Testis (tissue), 3 donors: ENCODE results near the gene U2AF2. TPM values are rescaled to one million over a fixed set of nuclear protein-coding genes. Genes with fewer than 3 reads are reported as not detected.

Experiments
- DNase-seq: peaks from one replicate; pipeline ENCODE4 v3.0.0-alpha.2; 2019
- H3K27ac ChIP-seq, 2 donors: fragments of 200-600 bp; sonication (generic); one replicate each; pipeline ENCODE4 v1.5.1; 2019
- H3K27me3 ChIP-seq: fragments of 200-600 bp; sonication (generic); one replicate; pipeline ENCODE4 v1.5.1; 2019
- H3K36me3 ChIP-seq: fragments of 200-600 bp; sonication (generic); one replicate; pipeline ENCODE4 v1.5.1; 2017; ENCODE audit warnings: low read depth; ENCODE audit errors: missing control alignments
- H3K4me1 ChIP-seq: fragments of 200-600 bp; sonication (generic); one replicate; pipeline ENCODE4 v1.5.1; 2019
- H3K4me3 ChIP-seq, 2 donors: fragments of 200-600 bp; sonication (generic); one replicate each; pipeline ENCODE4 v1.5.1; 2017 to 2019
- H3K9me3 ChIP-seq: fragments of 200-600 bp; sonication (generic); one replicate; pipeline ENCODE4 v1.5.1; 2017
- POLR2A ChIP-seq: fragments of 450-650 bp; IDR thresholded peaks from one replicate; pipeline ENCODE4 v1.6.1; 2017; ENCODE audit warnings: antibody characterized with exemption, mild to moderate bottlenecking, moderate library complexity
- WGBS, 2 donors: methylation state at CpG; one replicate each; pipeline ENCODE4 v1.1.5; 2018; 5-methylcytosine and 5-hydroxymethylcytosine counted together
- intact Hi-C: fragments of 100-400 bp; cut with DNase I; formaldehyde crosslinking; loops from one replicate; pipeline ENCODE4 v1.15.1; 2023; ENCODE audit warnings: low total_unique reads
- polyA plus RNA-seq: library from polyadenylated mRNA; stranded (reverse); fragments of 350-450 nt; fragmentation: Illumina TruSeq; extraction: RNeasy Lipid Tissue Mini Kit (QIAGEN cat#74804); gene quantifications from one replicate; pipeline ENCODE4 v1.2.3, GENCODE V29; 2014; ENCODE audit warnings: low read depth, low replicate concordance; ENCODE audit not compliant: insufficient read depth
- total RNA-seq, 2 donors: library from RNA; depleted of rRNA; stranded (reverse); fragments of >200 nt; gene quantifications; one replicate each; pipeline ENCODE4 v1.2.3, GENCODE V29; 2016
- TF ChIP-seq, protein P1 (sequence below), 3 experiments: fragments of 450-650 bp in 2 of 3; fragments of 200-600 bp in 1 of 3; sonication (generic) in 1 of 3; IDR thresholded peaks; one replicate each; pipeline ENCODE4 v1.5.1; 2016 to 2019; ENCODE audit warnings: antibody characterized with exemption in 3 of 3, mild to moderate bottlenecking in 2 of 3, moderate library complexity in 1 of 3

U2AF2 gene
- total and polyA plus RNA-seq, 3 donors from 2014 or later, result 163 to 281 (median 264) TPM

DNA sequence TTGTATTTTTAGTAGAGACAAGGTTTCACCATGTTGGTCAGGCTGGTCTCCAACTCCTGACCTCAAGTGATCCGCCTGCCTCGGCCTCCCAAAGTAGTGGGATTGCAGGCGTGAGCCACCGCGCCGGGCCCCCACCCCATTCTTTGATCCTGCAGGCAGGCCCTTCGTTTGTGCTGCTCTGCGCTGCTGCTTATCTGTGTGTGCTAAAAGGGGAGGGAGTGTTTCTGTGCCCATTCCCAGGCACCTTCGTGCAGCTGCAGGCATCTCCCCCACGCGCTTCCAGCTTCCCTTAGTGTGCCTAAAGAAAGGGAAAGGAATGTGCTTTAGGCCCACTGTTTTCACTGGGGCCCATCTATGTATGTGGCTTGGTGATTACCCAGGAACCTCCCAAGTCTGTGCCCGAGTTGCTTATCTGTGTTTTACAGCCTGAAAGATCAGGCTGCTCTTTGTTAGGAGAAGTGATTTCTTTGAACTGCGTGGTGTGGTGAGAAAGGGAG is 47.3 kb downstream of the U2AF2 start:
- 34 to 57% methylated on average over 4 to 13 of the region's 13 CpGs for WGBS, 2 donors
- Histone ChIP-seq H3K4me1 (peaks cover 32% of the 10 kb centered on the region), H3K27me3 (no peaks in the 10 kb centered on the region), H3K36me3 (no peaks in the 10 kb centered on the region), H3K4me3 (no peak overlapping the region), H3K9me3 (no peaks in the 10 kb centered on the region), H3K27ac (no peak overlapping the region)
- intact Hi-C loops, result no loop called here
- DNase-seq, result peak; percentile 85
- TF ChIP-seq, protein P1, sequence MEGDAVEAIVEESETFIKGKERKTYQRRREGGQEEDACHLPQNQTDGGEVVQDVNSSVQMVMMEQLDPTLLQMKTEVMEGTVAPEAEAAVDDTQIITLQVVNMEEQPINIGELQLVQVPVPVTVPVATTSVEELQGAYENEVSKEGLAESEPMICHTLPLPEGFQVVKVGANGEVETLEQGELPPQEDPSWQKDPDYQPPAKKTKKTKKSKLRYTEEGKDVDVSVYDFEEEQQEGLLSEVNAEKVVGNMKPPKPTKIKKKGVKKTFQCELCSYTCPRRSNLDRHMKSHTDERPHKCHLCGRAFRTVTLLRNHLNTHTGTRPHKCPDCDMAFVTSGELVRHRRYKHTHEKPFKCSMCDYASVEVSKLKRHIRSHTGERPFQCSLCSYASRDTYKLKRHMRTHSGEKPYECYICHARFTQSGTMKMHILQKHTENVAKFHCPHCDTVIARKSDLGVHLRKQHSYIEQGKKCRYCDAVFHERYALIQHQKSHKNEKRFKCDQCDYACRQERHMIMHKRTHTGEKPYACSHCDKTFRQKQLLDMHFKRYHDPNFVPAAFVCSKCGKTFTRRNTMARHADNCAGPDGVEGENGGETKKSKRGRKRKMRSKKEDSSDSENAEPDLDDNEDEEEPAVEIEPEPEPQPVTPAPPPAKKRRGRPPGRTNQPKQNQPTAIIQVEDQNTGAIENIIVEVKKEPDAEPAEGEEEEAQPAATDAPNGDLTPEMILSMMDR (IDR thresholded peaks at IDR 0.05), result no peak
- no peak for TF ChIP-seq POLR2A

DNA sequence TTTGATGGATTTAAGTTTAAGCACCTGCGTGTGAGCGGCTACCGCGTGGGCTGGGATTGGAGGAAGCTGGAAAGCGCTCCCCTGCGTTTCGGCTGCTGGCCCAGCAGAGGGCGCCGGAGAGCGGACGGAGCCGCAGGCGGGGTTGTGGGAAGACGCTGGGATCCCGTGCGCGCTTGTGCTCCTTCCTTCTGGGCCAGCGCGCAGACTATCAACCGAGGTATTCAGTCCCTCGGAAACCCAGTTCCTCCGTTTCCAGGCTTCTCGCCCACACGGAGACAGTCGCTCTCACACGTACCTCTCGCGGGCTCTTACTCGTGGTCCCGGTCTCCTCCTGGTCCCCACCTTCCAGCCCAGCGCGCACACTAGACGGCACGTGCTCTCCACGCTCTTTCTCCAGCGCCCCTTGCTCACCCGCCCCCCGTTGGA is 49.0 kb downstream of the U2AF2 start:
- intact Hi-C loops, result no loop called here
- peak; percentile 84 for DNase-seq
- no peaks in the 10 kb centered on the region for H3K27me3 ChIP-seq
- H3K9me3 ChIP-seq, result no peaks in the 10 kb centered on the region
- TF ChIP-seq POLR2A, result no peak
- TF ChIP-seq, protein P1 (IDR thresholded peaks at IDR 0.05), result peak; percentile 30 to 89 (median 75)
- peaks cover 32% of the 10 kb centered on the region for H3K4me1 ChIP-seq
- H3K4me3 ChIP-seq, result no peak overlapping the region
- H3K36me3 ChIP-seq, result no peaks in the 10 kb centered on the region
- 31 to 37% methylated on average over 28 to 38 of the region's 38 CpGs for WGBS, 2 donors
- peak overlapping the region; percentile 58 to 59 for H3K27ac ChIP-seq

DNA sequence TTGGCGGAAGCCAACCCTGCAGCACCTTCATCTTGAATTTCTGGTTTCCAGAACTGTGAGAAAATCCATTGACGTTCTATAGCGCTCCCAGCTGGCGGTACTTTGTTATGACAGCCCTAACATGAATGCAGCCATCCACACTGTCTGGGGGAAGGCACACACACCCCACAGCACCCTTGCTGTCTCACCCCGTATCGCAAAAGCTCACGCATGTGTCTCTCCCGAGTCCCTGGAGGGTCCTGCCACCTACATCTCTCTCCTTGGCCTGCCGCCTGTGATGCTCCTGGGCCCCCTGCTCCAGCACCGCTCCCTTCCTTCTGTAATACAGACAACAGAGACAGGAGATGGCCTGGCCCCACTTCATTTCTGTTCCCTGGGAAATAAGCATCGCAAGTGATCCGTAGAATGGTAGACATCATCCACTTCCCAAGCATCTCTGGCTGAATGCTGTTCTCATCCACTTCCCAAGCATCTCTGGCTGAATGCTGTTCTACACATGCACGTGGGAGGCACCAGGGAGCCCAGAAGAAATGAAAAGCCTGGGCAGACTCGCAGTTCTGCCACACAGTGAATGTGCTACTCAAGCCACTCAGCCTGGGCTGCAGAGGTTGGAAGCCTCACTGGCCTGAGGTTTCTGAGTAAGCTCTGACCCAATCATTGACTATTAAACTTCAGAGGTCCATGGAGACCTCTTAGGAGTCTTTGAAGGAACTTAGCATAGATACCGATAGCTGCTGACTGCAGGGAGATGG is 49.8 kb downstream of the U2AF2 start:
- Histone ChIP-seq H3K9me3 (no peaks in the 10 kb centered on the region), H3K4me3 (no peak overlapping the region), H3K27me3 (no peaks in the 10 kb centered on the region), H3K4me1 (peaks cover 28% of the 10 kb centered on the region), H3K27ac (no peak overlapping the region), H3K36me3 (no peaks in the 10 kb centered on the region)
- TF ChIP-seq POLR2A, result no peak
- TF ChIP-seq, protein P1 (IDR thresholded peaks at IDR 0.05), result no peak
- intact Hi-C loops, result no loop called here
- 62 to 71% methylated on average over 8 to 15 of the region's 15 CpGs for WGBS, 2 donors
- DNase-seq, result no peak

DNA sequence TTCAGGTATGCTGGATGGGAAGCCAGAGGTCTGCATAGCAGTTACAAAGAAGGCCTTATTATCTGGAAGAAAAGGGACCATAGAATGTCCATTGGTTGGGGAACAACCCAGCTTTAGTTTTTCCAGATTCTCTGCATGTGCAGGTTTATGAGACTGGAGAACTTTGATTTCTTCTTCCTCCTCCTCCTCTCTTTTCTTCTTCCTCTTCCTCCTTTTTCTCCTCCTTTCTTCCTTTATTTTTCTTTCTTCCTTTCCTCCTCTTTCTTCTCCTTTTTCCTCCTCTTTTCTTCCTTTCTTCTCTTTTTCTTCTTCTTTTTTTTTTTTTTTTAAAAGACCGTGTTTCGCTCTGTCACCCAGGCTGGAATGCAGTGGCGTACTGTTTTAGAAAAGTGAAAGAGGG is 51.1 kb downstream of the U2AF2 start:
- TF ChIP-seq, protein P1 (IDR thresholded peaks at IDR 0.05), result no peak
- no peak for TF ChIP-seq POLR2A
- Histone ChIP-seq H3K4me1 (peaks cover 28% of the 10 kb centered on the region), H3K4me3 (no peak overlapping the region), H3K27ac (no peak overlapping the region), H3K9me3 (no peaks in the 10 kb centered on the region), H3K27me3 (no peaks in the 10 kb centered on the region), H3K36me3 (no peaks in the 10 kb centered on the region)
- 89 to 92% methylated on average over 3 of the region's 3 CpGs for WGBS, 2 donors
- intact Hi-C loops, result no loop called here
- DNase-seq, result no peak

DNA sequence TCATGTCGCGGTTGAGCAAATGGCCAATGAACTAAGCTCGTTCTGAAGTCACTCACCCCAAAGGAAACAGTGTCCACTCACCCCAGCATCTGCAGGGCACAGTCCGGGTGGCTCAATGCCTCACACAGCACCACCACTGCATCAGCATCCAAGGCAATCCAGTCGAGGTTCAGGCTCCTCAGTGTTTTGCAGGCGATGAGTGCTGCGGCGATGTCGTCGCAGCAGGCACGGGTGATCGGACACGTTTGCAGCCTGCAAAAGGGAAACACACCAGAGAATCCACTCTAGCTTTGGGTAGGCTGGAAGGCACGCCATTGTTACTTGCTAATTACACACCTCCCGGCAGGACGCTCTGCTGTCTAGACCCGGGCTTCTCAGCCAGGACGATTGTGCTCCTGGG is 56.9 kb downstream of the U2AF2 start:
- Histone ChIP-seq H3K27ac (no peak overlapping the region), H3K36me3 (no peaks in the 10 kb centered on the region), H3K9me3 (no peaks in the 10 kb centered on the region), H3K4me3 (no peak overlapping the region), H3K4me1 (no peaks in the 10 kb centered on the region), H3K27me3 (no peaks in the 10 kb centered on the region)
- intact Hi-C loops, result no loop called here
- no peak for DNase-seq
- no peak for TF ChIP-seq POLR2A
- TF ChIP-seq, protein P1 (IDR thresholded peaks at IDR 0.05), result no peak
- WGBS, 2 donors, result 44 to 72% methylated on average over 12 to 18 of the region's 18 CpGs
